Activated CD4-positive, alpha-beta T cell treated with anti-CD3 and anti-CD28 coated beads, Interleukin-2, Interleukin-6, amounts not matched to agents 100 ng/mL and 50 ng/mL, durations not matched to agents 16 hours and 8 hours (primary cell): ENCODE measurements around the gene STARD9.
A peak's percentile ranks its signal among the peaks of the same experiment; 100 is the strongest.
"Not testable (repeated sequence)": the region's sequence is repeated elsewhere in the genome, so short reads cannot be mapped to it uniquely, and the experiment has no call there.

ENCODE experiments used
- DNase-seq: peaks from one replicate; pipeline ENCODE4 v3.0.0-alpha.2; 2020

STARD9 gene

DNA sequence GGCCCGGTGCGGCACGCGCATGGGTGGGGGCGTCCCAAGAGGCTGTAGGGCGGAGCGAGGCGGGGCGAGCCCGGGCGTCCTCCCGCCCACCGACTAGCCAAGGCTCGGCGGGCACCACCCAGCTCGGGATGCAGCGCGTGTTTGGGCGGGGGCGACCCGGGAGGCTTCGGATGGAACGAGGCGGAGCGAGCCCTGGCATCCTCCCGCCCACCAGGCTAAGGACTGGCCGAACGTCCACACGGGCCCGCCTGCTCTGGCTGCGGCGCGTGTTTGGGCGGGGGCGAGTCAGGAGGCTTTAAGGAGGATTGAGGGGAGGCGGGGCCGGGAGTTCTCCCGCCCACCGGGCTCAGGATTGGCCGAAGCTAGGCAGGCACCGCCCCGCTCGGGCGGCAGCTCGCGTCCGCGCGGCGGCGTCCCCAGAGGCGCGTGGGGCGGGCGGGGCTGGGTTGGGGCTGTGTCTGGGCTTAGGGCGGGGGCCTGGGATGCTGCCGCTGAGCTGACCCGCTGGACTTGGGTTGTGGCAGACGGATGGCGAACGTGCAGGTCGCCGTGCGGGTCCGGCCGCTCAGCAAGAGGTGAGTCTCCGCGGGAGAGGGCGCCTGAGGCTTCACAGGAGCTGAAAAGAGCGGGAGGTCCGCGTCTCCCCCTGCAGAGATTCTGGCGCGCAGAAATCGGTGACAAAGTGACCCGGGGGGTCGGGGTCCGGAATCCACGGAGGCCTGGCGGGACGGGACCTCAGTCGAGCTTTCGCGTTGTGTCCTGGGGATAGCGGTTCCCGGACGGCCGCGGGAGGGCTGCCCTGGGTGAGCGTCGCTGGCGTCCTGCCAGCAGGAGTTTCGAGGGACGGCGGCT, at the start of gene STARD9:
STARD9 (plus strand) TSS at position 419 of the 852 bp plus-strand sequence; CDS start at position 529, 110 bp downstream.
- DNase-seq: peak; percentile 97

DNA sequence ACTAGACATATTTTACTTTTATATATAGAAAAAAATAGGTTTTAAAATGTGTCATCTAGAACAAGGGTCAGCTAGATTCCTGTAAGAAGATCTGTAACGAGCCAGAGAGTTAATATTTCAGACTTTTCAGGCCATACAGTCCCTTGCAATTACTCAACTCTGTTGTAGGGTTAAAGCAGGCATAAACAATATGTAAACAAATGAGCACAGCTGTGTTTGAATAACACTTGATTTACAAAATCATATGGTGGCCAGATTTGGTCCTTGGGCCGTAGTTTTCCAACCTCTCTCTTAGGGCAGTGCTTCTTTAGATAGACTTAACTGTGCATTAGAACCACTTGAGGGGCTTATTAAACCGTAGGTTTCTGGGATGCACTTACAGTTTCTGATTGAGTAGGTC, 46.4 kb upstream of the STARD9 start:
- DNase-seq: no peak

DNA sequence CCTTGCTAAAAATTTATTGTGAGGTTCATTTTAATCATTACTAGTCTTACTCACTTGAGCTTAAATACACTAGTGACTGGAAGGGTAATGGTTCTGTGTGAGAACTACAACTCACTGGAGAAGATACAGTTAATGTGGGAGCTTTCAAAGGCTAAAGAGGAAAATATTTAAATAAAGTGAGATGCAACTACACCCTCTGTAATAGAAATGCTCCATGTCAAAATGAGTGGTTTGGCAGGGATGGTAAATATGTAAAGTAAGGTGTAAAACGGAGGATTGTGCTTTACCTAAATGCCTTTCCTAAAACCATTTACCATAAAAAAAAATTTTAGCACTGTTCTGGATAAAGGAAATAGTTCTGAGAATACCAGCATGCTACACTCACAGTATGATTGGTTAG, 42.2 kb upstream of the STARD9 start:
- no peak for DNase-seq

DNA sequence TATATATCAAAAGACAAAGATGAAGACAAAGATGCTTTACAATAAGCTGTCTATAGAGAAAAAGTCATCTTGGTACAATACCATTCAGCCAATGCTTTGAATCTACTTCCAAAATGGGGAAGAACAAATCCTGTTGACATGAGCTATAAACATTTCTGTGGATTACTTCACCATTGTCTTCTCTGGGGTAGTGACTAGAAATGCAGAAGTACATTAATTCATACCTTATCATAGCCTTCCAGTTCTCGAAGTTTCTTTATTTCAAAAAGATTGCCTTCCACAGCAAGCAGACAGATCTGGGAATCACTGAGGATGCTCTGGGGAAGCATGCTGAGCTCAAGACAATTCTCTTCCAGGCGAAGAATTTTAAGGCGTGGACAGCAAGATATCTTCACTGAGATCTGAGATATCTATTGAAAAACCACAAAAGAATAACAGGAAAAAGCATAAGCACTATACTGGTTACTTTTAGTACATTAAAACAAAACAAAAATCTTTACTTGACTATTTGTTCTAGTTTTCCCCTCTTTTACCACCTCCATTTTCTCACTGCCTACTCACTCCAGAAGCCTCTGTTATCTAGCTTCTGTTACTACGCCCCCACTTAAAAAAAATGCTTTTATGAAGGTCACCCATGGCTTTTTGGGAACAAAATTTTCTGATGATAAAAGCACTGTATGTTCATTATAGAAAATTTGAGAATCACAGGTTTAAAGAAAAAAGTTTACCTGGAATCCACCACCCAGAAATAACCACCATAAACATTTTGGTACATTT, 30.4 kb upstream of the STARD9 start:
- no peak for DNase-seq

DNA sequence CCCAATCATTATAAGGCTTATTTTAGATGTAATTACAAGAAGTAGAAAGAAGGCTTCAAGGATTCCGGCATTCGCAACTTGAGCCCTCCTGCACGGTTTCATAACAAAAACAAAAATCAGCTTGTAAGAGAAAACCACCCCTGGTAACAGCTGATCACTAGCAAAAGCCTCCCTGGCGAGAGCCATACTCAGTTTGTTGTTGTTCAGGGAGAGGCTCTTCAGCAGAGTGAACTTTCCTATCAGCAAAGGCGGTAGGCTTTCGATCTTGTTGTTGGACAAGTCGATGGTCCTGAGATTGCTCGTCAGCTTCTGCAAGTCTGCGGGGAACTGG, 27.5 kb upstream of the STARD9 start:
- no peak for DNase-seq

DNA sequence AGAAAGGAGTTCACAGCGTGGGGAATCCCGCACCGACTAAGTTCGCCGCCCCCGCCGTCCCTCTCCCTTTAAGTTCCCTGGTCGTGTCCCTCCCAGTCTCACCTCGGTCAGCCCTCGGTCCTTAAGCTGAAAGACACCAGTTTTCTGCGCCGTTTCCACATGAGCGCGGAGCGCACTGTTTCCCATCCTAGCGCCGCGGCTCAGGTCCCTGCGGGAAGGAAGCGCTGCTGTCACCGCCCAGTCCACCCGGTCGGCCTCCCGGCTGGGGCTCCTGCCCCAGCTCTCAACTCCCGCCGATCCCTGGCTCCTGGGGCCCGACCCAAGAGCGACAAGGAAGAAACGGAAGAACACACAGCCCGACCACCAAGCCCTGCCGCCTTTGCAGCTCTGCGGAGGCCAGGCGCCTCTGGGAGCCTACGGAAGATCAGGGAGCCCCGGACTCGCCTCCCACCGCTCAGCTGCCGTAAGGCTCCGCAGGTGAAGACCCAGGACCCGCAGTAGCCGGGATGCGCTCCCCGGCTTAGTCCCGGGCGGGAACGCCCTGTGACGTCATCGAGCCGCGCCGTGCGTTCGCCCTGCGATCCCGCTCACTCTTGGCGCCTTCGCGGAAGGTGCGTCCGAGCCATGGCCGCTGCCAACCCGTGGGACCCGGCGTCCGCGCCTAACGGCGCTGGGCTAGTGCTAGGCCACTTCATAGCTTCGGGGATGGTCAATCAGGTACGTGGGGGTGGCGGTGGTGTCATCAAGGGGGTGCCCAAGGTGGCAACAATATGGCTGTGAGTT, 27.0 kb upstream of the STARD9 start, which contains the start of the genes HAUS2 and LRRC57:
HAUS2 (plus strand) TSS at position 590 of the 783 bp plus-strand sequence; CDS start at position 625, 35 bp downstream.
LRRC57 (minus strand) TSS at position 545 of the 783 bp plus-strand sequence; CDS start at position 186, 359 bp downstream.
- DNase-seq: peak; percentile 93

DNA sequence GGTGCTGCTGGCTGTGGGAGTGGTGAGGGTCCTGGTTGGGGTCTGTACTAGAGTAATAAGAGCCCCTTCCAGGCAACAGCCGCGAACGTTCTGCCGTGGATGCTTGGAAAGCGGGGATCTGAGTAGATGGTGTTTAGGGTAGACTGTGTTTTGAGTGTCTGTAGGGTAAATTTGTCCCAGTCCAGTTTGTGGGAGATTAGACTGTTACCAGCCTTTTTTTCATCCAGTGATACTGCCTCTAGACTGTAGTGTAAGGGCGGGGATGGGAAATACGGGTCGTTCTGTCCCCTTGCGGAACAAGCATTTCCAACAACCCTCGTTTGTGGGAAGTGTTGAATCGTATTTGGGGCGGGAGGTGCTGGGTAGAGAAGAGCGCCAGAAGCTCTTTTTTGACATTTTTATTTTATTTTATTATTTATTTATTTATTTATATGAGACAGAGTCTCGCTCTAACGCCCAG, 26.3 kb upstream of the STARD9 start:
- peak; percentile 42 for DNase-seq

DNA sequence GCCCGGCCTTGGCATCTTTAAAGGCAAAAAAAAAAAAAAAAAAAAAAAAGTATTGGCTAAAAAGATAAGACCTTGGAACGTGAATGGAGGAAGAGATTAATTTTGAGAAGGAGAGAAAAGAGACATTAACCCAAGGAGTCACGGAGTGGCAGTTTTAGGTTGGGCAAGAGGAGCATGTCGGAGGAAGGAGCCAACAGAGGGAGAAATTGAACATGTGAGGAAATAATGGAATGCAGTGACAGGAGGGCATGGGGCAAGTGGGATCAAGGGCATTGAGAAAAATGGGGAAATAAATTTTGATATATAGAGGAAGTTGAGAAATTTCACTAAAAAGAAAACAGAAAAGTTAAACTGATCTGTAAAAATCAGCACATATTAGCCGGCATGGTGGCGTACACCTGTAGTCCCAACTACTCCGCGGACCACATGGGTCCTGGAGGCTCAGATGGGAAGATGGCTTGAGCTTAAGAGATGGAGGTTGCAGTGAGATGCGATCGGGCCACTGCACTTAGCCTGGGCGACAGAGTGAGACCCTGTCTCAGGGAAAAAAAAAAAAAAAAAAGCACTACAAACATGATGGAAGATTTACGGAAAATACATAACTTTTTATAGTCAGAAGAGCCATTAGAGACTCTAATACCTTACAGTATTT, 25.5 kb upstream of the STARD9 start:
- no peak for DNase-seq

DNA sequence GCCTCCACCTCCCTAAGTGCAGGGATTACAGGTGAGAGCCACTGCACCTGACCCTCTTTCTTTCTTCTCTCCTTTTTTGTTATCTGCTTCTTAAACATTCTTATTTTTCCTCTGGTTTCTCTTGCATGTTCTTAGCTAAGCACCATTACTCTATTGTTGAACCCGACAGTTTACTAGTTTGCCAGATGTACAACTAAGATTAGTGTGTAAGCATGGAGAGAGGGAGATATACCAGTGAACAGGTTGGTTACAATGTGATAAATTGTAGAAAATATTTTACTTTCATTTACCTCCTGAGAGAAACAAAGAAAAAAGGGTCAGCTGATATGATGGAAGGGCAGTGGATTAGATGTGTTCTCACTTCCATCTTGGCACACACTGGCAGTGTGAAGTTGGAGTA, 21.9 kb upstream of the STARD9 start:
- no peak for DNase-seq

DNA sequence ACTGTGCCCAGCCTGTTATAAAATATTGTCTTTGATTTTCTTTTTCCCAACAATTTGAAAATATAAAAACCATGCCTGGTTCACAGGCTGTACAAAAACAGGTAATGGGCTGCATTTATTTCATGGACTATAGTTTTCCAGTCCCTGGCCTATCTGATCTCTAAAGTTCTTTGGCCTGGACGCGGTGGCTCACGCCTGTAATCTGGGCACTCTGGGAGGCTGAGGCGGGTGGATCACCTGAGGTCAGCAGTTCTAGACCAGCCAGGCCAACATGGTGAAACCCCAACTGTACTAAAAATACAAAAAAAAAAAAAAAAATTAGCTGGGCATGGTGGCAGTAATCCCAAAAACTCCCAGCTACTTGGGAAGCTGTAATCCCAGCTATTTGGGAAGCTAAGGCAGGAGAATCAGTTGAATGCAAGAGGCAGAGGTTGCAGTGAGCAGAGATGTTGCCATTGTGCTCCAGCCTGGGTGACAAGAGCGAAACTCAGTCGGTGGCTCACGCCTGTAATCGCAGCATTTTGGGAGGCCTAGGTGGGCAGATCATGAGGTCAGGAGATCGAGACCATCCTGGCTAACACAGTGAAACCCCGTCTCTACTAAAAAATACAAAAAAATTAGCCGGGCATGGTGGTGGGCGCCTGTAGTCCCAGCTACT, 18.7 kb upstream of the STARD9 start:
- DNase-seq: not testable (repeated sequence)

DNA sequence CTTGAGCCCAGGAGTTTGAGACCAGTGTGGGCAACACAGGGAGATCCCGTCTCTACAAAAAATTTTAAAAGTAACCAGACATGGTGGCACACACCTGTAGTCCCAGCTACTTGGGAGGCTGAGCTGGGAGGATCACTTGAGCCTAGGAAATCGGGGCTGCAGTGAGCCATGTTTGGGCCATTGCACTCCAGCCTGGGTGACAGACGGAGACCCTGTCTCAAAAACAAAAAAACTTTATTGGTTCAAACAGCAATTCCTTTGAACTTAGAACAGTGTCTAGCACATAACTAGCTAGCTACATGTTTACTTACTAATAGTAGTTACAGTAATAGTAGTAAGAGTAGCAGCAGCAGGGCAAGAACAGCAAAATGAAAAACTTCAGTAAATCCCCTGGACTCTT, 16.7 kb upstream of the STARD9 start:
- no peak for DNase-seq

DNA sequence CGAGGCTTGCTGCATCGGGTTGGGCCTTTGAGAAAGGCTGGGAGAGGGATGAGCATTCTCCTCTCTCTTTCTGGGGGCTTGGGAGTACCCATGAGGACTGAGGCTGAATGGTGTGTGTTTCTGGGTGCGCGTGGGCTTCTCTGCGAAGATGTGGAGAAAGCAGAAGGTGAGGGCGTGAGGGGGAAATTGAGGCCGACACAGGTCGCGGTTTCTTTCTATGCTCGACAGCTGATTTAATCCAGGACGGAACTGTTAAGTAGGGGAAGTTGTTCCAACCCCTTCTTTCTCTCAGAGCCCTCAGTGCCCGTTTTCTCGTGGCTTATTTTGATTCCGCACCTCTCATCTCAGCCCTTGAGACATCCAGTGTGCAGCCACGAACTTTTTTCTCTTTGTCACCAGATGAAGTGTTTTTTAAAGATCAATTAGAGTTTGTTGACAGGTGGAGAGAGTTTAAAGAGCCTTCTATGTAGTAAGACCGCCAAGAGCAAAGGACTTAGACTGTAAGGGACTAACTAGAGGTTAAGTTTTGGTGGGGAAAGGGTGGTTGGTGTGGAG, 711 bp downstream of the STARD9 start:
- no peak for DNase-seq

DNA sequence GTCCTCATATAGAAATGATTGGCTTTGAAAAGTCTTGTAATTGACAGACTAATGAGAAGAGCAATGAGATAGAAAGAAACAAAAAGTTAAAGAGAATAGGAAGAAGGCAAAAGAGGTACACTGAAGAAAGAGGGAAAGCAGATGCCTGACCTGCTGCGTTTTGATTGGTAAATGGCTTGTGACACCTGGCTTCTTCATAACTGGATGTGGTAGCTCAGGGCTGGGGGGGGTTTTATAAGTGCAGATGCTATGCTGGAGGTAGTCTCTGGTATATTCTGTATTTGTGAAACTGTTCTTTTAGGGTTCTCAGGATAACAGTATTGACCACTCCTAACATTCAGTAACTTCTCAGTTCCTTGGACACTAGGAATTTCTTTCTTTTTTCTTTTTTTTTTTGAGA, 1.4 kb downstream of the STARD9 start:
- DNase-seq: no peak

DNA sequence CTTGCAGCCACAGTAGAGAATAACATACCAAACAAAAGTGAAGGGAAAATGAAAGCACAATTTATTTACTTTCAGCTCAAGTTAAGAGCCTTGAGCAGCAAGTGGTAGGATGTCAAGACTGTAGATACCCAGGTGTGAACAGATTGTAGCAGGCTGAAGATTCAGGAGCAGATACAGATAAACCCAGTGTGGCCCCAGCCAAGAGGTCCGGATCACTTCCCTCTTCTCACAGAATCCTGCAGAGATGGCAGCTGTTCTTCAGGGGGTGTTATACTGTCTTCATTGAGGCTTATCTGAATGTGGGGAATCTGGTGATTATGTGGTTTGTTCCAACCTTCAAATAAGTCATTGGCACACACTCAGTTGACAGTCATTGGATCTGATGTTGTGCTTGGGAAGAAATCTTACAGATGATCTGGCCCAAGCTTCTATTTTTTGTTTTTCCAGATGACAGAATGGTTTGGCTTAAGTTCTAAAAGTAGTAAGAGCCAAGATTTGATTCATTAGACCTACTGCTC, 2.2 kb downstream of the STARD9 start:
- no peak for DNase-seq

DNA sequence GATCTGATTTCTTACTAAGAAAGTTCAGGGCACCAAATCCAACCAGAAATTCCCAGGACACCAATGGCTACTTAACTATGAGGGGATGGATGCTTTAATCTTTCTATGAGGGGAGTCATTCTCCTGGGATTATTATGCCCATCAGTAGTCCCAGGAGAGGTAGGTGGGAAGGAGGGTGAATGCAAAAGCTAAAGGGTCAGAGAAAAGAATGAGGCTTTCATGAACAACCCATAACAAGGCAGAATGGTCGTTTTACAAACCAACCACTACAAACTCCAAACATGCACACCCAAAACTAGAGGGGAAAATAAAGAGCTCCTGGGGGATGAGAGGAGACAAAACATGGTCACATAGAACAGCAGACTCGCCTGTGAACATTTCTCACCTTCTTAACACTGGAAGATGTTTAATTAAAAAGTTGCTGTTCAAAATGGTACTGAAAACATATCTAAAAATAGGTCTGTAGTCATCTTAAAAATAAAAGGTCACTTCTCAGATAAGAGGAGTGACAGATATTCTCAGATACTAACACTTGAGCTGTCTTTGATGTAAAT, 3.7 kb downstream of the STARD9 start:
- DNase-seq: no peak

DNA sequence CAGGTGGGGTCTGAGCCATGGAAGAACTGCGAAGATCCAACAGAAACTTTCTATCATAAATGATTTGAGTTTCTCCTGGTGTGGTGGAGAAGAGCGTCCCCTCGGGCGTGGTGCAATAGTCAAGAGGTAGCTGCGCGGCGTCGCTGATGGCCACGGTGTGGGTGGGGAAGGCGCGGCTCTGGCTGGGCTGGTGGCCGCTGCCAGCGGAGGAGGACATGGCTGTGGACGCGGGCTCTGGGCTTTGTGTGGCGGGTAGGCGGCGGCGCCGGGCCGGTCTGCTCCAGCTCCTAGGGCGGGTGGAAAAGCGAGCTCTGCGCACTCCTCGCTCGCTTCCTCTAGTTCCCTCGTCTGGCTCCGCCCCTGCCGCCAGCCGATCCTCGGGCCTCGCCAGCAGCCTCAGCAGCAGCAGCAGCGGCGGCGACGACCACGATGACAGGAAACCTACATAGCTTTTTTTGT, 5.9 kb downstream of the STARD9 start:
- DNase-seq: peak; percentile 83

DNA sequence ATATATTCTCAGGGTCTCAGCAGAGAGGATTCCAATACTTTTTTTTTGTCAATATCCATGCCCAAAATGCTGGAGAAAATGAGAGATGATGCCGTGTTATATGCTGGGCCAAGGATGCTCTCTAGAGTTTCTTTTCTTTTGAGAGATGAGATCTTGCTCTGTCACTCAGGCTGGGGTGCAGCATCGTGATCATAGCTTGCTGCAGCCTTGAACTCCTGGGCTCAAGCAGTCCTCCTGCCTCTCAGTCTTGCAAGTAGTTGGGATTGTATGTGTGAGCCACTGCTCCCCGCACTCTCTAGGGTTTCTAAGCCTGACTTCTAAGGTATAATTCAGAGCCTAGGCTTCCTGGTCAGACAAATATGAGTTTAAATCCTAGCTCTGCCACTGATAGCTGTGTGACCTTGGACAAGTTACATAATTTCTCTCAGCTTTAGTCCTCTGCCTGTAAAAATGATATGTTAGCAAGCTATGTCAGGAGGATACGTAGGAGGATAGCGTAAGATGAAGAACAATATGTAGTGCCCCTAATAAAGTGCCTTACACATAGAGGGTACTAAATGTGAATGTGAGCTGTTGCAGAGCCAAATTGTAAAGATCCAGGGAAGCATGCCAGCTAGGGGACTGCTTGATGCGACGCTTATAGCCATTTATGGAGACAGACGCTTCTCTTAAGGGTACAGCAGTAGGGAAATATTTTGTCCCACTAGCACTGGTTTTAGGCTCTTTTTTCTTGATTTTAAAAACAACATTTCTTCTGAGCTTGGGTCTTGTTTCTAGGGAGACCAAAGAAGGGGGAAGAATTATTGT, 7.4 kb downstream of the STARD9 start:
- no peak for DNase-seq

DNA sequence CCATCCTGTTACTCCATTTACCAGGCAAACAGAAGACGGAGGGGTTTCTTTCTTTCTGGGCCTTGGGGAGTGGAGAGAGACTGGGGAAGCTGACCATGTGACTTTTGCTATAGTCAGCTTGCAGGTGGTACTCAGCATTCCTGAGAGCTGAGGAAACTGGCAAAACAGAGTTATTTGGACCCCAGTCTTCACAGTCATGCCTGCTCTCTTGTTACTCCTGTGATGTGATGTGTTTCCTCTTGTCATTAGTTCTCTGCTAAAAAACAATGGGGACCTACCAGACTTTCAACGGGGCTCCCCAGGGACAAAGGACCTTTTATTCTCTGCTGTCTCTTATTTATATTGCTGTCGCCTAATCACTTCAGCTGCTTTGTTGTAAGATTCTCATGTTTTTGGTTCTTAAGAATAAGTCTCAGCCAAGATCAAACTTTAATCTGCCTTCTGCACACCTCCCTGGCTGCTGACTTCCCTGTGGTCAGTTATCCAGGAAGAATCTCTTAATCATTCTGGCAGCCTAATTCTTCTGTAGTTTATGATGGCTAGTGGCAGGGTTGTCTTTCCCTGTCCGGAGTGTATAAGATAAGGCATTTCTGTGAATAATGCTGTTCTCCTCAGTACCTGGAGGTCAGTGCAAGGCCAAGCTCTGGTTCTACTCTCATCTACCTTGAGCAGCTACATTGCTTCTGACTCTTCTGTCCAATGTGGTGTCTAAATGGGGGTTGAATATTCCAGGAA, 8.8 kb downstream of the STARD9 start:
- no peak for DNase-seq

DNA sequence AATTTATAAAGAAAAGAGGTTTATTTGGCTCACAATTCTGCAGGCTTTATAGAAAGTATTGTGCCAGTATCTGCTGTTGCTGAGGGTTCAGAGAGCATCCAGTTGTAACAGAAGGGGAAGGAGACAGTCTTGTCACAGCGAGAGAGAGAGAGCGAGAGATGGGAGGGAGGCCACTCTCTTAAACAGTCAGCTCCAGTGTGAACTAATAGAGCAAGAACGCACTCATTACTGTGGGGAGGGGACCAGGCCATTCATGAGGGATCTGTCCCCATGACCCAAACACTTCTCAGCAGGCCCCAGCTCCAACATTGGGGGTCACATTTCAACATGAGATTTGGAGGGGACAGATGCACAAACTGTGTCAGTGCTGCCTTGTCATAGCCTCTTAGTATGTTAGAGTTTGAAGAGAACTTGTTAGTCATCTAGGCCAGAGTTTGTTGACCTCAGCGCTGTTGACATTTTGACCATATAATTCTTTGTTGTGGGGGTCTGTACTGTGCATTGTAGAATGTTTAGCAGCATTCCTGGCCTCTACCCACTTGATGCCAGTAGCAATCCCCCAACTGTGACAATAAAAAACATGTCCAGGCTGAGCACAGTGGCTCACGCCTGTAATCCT, 15.3 kb downstream of the STARD9 start:
- DNase-seq: no peak
